GM18870 (cell line): Measurements from ENCODE around the gene RGS21.
"Not testable (repeated sequence)": the region's sequence is repeated elsewhere in the genome, so short reads cannot be mapped to it uniquely, and the experiment has no call there.

Source experiments
- ATAC-seq: cut with Tn5 transposase; IDR thresholded peaks from one replicate; pipeline ENCODE4 v1.9.1; 2021; ENCODE audit warnings: moderate library complexity; ENCODE audit not compliant: unreplicated experiment

Gene RGS21, protein sequence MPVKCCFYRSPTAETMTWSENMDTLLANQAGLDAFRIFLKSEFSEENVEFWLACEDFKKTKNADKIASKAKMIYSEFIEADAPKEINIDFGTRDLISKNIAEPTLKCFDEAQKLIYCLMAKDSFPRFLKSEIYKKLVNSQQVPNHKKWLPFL

DNA sequence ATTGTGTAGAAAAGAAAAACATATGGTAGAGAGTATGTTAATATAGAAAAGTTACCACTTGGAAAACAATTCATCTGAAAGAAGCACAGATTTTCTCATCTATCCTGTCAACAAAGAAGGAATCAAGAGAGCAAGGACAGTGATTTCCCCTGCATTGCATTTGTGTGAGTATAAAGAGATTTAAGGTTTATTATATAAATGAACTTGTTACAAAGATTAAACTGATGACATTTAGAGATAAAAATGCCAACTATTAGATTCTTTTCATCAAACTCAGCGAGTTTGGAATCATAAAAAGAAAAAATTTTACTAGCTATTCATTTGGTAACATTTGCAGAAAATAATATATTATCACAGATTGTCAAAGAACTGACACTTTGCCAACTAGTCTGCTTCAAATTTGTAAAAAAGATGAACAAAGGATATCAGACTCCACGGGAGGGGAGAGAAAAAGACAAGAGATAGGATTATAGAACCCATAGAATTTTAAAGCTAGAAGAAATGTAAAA, at the start of gene RGS21:
Gene RGS21, plus strand, starts transcription at position 51 of the 509 bp plus-strand sequence. CDS start 26,045 bp downstream, outside the sequence.
- ATAC-seq: no peak

DNA sequence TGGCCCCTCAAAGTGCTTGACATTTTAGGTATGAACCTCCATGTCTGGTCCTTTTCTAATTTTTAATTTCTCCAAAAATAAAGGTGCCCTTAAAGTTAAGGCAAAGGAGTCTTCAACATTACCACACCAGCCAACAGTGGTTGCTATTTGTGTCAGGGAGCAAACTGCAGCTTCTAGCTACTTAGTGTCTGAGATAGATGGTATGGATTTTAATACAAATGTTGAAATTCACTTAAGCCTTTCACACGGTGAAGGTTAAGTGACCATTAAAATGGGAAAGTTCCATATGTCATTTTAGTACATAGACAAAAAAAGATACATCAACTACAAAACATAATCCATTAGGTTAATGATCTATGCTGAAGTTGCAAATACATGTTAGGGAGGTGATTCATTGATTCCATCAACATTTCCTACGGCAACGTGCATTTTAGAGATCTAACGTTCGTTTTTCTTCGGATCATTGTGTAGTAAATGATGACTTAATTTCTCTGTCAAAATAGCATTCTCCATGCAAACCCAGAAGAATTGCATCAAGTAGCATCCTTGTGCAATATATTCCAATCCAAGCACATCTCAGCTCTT, 48.2 kb upstream of the RGS21 start:
- no peak for ATAC-seq

DNA sequence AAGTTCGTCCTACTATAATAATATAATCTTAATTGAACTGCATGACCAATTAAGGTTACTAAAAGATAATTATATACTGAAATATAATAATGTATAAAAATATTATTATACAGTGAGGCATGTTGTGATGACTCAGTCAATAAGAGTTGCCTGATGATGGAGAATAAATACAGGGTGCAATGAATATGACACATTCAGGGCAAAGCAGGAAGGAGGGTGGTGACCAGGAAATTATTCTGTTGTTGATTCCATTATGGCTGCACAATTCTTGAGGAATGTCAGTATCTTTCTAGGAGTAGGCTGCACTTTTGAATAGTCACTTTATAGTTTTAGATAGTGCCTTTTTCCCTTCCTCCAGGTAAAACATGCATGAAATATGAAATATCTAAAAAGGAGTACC, 46.4 kb upstream of the RGS21 start:
- no peak for ATAC-seq

DNA sequence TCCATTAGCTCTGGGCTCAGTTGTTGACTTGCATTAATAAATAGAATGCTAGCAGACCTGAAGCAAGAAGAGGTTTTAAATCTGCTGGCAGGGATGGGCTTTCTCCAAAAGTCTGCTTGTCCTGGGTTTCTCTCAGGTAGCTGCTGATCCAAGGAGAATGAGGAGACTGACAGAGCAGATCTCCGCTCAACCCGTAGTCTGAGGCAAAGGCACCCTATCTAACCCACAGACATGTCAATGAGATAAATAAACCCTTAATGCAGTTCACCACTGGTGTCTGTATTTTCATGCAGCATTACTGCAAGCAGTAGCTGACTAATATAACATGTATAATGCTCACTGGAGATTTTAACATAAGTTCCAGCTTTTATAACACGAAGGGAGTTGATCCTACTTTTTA, 44.1 kb upstream of the RGS21 start:
- ATAC-seq: no peak

DNA sequence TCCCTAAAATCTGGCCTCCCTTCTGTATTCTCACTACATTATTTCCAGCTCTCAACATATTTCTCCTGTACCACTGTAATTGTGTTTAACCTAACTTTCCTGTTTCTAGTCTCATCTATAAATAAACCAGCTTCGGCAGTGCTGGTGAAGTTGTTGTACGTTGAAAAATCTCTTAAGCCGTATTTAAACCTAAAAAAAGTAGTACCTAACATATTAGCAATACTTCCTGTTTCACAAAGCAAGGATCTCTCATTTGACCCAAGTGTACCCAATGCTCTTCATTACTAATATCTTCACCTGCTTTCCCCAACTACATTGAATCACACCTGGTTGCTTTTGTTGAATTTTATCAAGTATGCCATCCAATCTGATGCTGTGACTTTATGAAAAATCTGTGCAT, 42.2 kb upstream of the RGS21 start:
- ATAC-seq: no peak

DNA sequence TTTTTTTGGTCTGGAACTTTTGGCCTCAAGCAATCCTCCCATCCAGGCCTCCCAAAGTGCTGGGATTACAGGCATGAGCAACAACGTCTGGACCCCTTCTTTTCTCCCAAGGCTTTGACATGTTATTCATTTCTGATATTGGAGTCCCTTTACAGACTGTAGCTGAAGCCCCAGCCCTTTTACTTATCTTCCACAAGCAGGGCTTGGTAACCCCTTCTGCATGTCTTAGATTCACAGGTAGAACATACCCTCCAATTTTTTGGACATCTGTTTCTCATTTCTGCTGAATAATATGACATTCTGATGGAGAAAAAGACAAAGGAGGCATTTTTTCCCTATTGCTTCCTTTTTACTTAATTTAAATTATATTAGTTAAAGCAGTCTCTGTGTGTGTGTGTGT, 39.2 kb upstream of the RGS21 start:
- ATAC-seq: no peak

DNA sequence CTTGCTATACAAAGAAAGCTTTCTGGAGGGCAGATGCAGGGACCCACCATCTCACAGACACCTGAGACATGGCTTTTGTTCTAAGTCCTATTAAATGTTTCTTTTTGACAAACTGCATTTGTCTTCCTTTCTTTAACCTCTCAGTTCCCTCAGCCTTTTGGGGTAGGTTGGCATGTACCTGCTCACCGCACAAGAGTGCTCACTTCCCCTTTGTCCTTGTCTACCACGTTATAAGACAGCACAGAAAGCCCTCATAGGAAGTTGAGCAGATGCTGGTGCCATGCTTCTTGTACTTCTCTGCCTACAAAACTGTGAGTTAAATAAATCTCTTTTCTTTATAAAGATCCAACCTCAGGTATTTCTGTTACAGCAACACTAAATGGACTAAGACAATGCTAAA, 31.9 kb upstream of the RGS21 start:
- no peak for ATAC-seq

DNA sequence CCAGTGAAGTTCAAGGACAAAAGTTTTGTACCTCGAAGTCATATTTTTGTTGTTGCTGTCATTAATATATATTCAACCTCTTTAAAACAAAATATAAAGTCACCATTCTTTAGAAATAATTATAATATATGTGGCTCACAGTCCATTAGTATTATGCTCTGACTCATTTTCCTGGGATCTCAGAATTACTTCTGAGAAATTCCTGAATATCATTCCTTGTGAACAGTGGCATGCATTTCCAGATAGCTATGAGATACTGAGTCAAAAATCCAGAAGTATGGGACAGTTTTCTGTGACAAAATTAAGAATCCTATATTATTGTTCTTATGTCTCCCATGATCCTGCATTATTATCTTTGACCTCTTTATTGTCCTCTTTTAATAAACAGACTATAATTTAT, 13.8 kb upstream of the RGS21 start:
- no peak for ATAC-seq

DNA sequence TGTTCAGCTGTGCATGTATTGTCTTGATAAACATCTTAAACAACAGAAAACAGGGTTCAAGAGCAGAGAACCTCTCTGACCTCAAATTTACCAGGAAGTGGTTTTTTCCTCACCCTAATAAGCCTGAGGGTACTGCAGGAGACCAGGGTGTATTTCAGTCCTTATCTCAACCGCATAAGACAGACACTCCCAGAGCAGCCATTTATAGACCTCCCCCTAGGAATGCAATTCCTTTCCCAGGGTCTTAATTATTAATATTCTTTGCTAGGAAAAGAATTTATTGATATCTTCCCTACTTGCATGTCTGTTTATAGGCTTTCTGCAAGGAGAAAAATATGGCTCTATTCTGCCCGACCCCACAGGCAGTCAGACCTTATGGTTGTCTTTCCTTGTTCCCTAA, 8.5 kb upstream of the RGS21 start:
- ATAC-seq: not testable (repeated sequence)

DNA sequence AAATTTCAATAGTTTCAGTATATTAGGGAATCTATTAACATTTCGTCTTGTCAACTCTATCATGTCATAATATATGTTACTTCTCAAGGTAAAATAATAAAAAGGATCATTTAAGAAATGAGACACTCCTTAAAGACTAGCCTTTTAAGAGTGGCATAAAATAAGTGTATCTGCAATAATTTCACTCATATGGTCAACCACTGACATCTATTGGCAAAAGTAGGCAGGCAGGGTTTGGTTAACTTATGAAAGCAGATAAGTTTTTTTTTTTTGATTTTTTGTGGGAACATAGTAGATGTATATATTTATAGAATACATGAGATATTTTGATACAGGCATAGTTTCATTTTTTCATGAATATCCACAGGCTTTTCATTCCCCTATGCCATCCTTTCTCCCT, 5.5 kb upstream of the RGS21 start:
- ATAC-seq: no peak

DNA sequence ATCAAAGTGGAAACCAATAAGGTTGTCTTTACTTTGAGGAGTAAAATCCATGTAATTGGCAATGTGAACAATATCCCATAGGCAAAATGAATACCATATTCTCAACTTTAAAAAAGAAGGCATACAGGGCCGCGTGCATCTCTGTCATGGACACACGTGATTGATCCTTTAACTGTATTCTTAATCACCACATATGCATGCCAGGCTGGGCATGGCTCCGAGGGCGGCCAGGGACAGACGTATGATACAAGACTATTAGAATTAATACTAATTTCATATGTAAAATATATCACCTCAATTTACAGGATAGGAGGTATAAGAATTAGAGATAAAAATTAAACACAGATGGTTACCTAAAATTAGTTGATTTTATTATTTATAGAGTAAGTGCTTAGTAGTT, 11.2 kb downstream of the RGS21 start:
- no peak for ATAC-seq

DNA sequence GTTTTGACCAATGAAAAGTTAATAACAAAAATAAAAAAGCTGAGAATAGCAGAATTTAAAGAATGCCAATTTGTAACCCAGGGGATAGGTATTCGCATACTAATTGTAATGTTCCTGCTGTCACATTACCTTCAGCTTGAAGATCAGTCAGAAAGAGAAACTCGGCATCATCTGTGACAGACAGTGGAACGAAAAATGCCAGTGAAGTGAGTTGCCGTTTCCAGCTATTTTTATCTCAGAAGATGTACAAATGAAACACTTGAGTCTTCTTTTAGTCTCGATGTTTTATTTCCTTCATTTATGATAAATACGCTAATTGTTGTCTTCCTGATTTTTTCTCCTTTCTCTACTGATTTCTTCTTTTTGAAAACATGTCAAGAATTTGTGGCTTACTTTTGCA, 26.1 kb downstream of the RGS21 start:
- no peak for ATAC-seq

DNA sequence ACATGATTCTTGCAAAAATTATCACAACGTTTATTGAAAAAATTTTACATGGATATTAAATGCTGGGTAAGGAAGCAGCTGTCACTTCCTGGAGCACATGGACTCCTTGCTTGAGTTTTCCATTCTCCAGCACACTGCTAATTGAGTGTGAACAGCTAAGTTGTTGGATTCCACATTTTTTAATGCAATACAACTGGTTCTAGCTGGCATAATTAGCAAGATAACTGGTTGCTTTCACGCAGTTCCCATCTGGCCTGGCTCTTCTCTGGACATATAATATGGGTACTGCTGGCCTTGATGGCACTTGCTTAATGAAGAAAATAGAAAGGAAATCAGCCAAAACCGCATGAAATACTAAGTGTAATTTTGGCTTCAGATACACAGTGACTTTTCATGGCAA, 26.6 kb downstream of the RGS21 start:
- ATAC-seq: no peak

DNA sequence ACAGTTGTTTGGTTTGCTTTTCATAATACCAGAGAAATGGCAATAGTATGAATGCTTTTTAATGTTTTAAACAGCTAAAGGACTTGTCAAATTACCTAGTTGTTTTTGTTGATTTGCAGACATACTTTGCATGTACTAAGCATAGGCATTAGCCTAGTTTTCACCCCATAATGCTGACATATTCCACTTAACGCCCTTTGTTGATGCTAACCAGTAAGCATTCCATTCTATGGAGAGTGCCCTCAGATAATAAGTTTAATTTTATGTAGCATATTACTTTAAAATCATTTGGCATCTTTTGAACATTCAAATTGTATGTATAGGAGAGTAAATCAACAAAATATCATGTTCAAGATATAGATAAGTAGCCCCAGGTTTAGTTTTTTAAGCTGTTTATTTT, 32.5 kb downstream of the RGS21 start:
- no peak for ATAC-seq

DNA sequence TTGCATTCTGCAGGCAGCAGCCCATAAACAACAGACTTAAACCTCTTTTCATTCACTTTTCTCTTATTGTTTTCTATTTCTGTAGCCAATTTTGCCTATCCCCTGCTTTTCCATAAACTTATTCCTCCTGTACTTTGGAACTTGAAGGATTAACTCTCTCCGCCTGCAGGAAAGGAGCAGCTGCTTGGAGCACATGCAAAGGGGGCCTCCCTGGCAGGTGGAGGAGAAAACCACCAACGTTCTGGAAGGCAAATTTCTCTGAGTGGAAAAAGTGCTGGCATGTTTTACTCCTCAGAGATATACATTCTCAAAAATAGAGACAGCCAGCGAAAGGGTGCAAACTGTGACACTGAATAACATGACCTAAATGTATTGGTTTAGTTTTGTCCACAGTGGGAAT, 33.6 kb downstream of the RGS21 start:
- ATAC-seq: no peak

DNA sequence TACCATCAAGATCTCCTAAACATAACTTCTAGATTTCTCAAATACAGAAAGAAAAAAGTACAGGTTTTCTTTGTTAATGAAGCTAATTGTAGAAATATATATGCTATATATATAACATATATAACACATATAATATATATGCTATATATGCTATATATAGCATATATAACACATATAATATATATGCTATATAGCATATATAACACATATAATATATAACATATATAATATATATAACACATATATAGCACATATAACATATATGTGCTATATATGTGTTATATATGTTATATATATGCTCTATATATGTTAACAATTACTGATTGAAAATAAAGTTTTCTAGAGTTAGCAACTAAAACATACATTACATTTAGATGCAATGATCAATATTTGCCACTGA, 34.8 kb downstream of the RGS21 start:
- no peak for ATAC-seq

DNA sequence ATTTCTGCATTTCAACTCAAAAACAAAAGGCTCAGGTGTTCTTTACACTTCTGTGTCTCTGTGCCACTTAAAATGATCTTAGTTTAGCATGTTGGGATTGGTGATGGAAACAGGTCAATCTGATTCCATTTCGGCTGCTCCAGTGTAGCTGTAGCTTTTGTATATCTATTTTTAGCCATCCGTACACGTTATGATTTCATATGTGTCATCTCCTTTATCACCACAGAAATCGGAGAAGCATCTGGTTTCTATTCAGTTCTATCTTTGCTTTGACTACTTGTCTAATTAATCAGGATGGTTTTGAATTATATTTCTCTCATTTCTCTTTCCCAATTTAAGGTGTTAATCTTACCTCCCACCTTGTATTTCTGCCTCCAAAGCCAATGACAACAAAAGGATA, 41.1 kb downstream of the RGS21 start:
- ATAC-seq: no peak

DNA sequence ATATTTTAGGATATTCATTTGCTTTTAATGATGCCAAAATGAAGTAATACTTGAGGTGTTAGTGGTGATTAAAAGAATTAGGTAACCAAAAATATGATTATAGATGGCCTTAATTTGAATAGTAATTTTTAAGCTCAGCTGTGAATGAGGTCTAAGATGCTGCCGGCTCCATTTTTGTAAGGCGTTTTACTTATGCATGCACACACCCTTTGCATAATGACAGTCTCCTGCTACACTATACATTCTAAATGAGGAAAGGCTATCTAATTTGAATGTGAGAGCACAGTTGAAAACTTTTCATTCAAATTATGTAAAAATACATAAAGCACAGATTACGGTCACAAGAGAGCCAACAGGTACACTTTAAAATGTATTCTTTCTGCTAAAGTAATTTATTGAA, 41.6 kb downstream of the RGS21 start:
- no peak for ATAC-seq

DNA sequence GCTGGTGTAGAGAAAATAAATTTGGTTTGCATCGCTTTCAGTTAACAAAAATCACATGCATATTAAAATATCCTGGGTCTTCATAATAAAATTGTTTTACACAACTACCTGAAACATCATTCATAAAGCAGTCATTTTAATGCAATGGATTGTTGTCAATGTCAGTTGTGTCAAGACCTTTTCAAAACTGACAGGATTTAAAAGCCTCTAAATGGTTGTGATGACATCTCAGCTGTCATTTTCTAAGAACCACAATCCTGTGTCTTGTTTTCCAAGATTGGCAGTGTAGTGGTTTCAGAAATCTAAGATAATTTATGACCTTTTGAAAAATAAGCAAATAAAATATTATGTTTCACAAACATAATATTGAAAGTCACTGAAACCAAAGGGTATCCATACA, 42.0 kb downstream of the RGS21 start:
- no peak for ATAC-seq

DNA sequence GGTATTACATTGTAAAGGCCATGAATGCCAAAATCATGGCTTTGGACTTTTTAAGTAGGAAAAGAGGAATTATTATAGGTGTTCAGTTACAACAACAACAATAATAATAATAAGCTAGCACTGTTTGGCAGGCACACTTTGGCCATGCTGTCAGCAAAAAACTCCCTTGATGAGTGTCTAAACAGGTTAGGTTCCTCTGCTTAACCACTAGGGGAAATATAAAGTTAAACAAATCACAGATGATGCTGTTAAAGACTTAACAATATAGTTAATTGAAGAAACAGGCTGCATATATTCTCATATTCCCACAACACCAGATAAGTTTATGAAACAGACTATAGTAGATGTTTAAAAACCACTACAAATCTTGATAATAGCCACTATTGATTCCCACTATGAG, 46.4 kb downstream of the RGS21 start:
- no peak for ATAC-seq

DNA sequence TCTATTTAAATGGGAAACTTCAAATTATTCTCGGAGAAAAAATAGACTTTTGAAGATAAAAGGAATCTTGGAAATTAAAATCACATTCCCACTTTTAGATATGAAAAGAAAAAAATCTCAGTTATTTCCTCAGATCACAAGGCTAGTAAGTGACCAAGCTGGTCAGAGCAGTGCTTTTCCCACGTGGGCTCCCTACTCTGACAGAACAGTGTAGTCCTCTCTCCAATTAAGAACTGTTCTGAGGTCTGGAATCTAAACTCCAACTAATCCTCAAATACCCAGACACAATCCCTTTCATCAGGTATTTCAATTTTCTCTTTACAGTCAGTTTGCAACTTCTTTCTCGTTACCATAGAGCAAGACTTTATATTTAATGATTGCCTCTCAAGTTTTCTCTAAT, 50.6 kb downstream of the RGS21 start:
- no peak for ATAC-seq

DNA sequence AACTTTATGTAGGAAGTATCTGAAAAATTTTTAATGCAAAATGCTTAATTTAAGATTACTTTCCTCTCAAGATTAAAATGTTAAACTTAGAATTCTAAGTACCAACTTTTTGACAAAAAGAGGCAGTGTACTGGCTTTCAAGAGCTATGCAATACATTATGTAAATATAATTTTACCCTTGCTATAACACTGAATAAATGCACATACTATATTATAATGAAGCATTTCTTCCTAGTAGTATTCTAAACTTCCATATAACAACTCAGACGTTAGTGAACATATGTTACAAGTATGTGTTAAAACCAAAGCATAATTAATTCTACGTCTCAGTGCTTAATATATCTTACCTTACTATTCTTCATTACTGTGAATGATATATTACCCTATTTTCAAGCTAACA, 58.5 kb downstream of the RGS21 start:
- ATAC-seq: no peak

DNA sequence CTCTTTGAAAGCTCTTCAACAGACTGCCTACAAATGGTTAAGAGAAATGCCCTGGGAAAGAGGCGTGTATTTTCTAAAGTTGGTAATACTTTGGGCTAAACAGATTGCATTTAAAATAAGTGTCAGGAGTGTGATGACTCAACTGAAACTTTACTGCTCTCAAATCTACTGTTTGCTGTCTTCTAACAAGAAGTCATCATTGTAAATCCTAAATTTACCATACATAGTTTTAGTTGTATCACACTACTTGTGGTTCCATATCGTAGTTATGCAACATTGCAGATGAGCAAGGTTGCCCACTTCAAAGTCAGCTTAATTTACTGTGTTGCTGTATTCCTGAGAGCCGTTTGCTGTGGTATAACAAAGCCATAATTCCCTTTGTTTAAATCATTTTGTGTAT, 59.6 kb downstream of the RGS21 start:
- no peak for ATAC-seq
